NCI-H460 (cell line): ENCODE data around the gene SERGEF. TPM values are rescaled to one million over a fixed set of nuclear protein-coding genes. Genes with fewer than 3 reads are reported as not detected.

ENCODE experiments used
- DNase-seq: peaks from one replicate; pipeline ENCODE4 v3.0.0-alpha.2; 2016; ENCODE audit warnings: low read depth; ENCODE audit errors: extremely low read depth
- total RNA-seq: library from RNA; depleted of rRNA; stranded (reverse); fragments of >200 nt; shearing (Covaris generic); gene quantifications from 2 replicates; pipeline ENCODE4 v1.2.3, GENCODE V29; 2014

Gene SERGEF
- total RNA-seq, 1 experiment from 2014 or later: 18.5 TPM

GRCh38 chr11:17793642-17794170 is 219.1 kb downstream of the SERGEF start:
- DNase-seq: no peak

GRCh38 chr11:17792161-17792560 is 220.7 kb downstream of the SERGEF start:
- DNase-seq: no peak

- no peak for DNase-seq
Measured at GRCh38 chr11:17791144-17791543, 221.7 kb downstream of the SERGEF start.

GRCh38 chr11:17790453-17790852 is 222.4 kb downstream of the SERGEF start:
- DNase-seq: no peak

GRCh38 chr11:17788084-17788483 is 224.8 kb downstream of the SERGEF start:
- no peak for DNase-seq

- DNase-seq: no peak
Measured at GRCh38 chr11:17786824-17787525, 225.9 kb downstream of the SERGEF start.

GRCh38 chr11:17783878-17784277 is 229.0 kb downstream of the SERGEF start:
- DNase-seq: no peak

- DNase-seq: no peak
Measured at GRCh38 chr11:17782603-17783337, 230.1 kb downstream of the SERGEF start.

- DNase-seq: no peak
Measured at GRCh38 chr11:17782145-17782544, 230.7 kb downstream of the SERGEF start.

GRCh38 chr11:17781626-17782025 is 231.2 kb downstream of the SERGEF start:
- no peak for DNase-seq

- DNase-seq: no peak
Measured at GRCh38 chr11:17781221-17781620, 231.6 kb downstream of the SERGEF start.

GRCh38 chr11:17780668-17781067 is 232.2 kb downstream of the SERGEF start:
- DNase-seq: no peak

GRCh38 chr11:17779861-17780594 is 232.8 kb downstream of the SERGEF start:
- DNase-seq: no peak

GRCh38 chr11:17778956-17779860 is 233.6 kb downstream of the SERGEF start:
- DNase-seq: no peak

GRCh38 chr11:17778352-17778751 is 234.5 kb downstream of the SERGEF start:
- no peak for DNase-seq

GRCh38 chr11:17777738-17778091 is 235.1 kb downstream of the SERGEF start:
- DNase-seq: no peak

- DNase-seq: no peak
Measured at GRCh38 chr11:17777086-17777737, 235.6 kb downstream of the SERGEF start.

GRCh38 chr11:17776212-17776875 is 236.5 kb downstream of the SERGEF start:
- DNase-seq: no peak

- no peak for DNase-seq
Measured at GRCh38 chr11:17775507-17776211, 237.2 kb downstream of the SERGEF start.
